Activated T-helper 2 cell treated with anti-CD3 and anti-CD28 coated beads, Interferon-gamma antibody, Interleukin-2, Interleukin-4, amounts not matched to agents 10 μg/mL and 5 μg/mL and 100 μg/mL, durations not matched to agents 14 hours and 24 hours and 36 hours (primary cell): Measurements from ENCODE around the gene CS. TPM values are rescaled to one million over a fixed set of nuclear protein-coding genes. Genes with fewer than 3 reads are reported as not detected.
"Not testable (repeated sequence)": the region's sequence is repeated elsewhere in the genome, so short reads cannot be mapped to it uniquely, and the experiment has no call there.

ENCODE experiments used
- DNase-seq: peaks from one replicate; pipeline ENCODE4 v3.0.0; 2021; ENCODE audit warnings: low spot score
- H3K27ac Mint-ChIP-seq: one replicate; pipeline ENCODE4 v1.8.0; 2021; ENCODE audit warnings: mixed read lengths
- H3K27me3 Mint-ChIP-seq: one replicate; pipeline ENCODE4 v1.8.0; 2021; ENCODE audit warnings: low read depth, mixed read lengths
- H3K36me3 Mint-ChIP-seq: one replicate; pipeline ENCODE4 v1.8.0; 2021; ENCODE audit warnings: low read depth, mixed read lengths
- H3K4me1 Mint-ChIP-seq: one replicate; pipeline ENCODE4 v1.8.0; 2021; ENCODE audit warnings: low read depth, mixed read lengths
- H3K4me3 Mint-ChIP-seq: one replicate; pipeline ENCODE4 v1.8.0; 2021; ENCODE audit warnings: low read depth, mild to moderate bottlenecking, moderate library complexity, mixed read lengths
- H3K9me3 Mint-ChIP-seq: one replicate; pipeline ENCODE4 v1.8.0; 2021; ENCODE audit warnings: mixed read lengths
- intact Hi-C: fragments of 100-400 bp; cut with micrococcal nuclease; formaldehyde crosslinking; loops from one replicate; pipeline ENCODE4 v1.15.1; 2023
- total RNA-seq: library from RNA; stranded (reverse); gene quantifications from 2 replicates; pipeline ENCODE4 v1.2.3, GENCODE V29; 2022

CS gene
- total RNA-seq, 1 donor from 2014 or later, result 253 TPM

DNA sequence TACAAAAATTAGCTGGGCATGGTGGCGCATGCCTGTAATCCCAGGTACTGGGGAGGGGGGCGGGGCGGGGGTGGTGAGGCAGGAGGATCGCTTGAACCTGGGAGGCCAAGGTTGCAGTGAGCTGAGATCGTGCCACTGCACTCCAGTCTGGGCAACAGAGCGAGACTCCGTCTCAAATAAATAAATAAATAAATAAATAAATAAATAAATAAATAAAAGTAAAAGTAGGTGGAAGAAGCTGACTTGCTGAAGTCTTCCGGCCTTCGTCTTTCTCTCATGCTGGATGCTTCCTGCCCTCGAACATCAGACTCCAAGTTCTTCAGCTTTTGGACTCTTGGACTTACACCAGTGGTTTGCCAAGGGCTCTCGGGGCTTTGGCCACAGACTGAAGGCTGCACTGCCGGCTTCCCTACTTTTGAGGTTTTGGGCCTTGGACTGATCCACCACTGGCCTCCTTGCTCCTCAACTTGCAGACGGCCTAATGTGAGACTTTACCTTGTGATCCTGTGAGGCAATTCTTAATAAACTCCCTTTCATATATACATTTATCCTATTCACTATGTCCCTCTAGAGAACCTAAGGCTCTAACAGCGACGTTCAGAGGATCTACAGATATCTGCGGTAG, 34.0 kb downstream of the CS start:
- not testable (repeated sequence) for H3K36me3 Mint-ChIP-seq, H3K27me3 Mint-ChIP-seq, H3K9me3 Mint-ChIP-seq, DNase-seq
- H3K4me1 Mint-ChIP-seq, result peaks cover 17% of the 10 kb centered on the region
- peak overlapping the region; percentile 96 for H3K4me3 Mint-ChIP-seq
- peak overlapping the region; percentile 87 for H3K27ac Mint-ChIP-seq
- intact Hi-C loops, result loop anchor here (1.0 to 2.0 kb wide), 3 partner anchors 41 to 73 kb away; partner anchors contain the start of gene NABP2

DNA sequence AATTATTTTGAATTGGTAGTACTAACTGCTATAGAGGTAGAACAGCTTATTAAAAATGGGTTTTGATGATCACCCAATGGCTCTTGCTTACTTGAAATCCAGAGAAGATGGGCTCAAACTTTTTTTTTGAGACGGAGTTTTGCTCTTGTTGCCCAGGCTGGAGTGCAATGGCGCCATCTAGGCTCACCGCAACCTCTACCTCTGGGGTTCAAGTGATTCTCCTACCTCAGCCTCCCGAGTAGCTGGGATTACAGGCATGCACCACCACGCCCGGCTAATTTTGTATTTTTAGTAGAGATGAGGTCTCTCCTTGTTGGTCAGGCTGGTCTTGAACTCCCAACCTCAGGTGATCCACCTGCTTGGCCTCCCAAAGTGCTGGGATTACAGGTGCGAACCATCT, 37.2 kb downstream of the CS start:
- H3K27me3 Mint-ChIP-seq, H3K9me3 Mint-ChIP-seq, intact Hi-C loops, DNase-seq, H3K27ac Mint-ChIP-seq, H3K4me3 Mint-ChIP-seq, H3K36me3 Mint-ChIP-seq: not testable (repeated sequence)
- H3K4me1 Mint-ChIP-seq, result peaks cover 21% of the 10 kb centered on the region

DNA sequence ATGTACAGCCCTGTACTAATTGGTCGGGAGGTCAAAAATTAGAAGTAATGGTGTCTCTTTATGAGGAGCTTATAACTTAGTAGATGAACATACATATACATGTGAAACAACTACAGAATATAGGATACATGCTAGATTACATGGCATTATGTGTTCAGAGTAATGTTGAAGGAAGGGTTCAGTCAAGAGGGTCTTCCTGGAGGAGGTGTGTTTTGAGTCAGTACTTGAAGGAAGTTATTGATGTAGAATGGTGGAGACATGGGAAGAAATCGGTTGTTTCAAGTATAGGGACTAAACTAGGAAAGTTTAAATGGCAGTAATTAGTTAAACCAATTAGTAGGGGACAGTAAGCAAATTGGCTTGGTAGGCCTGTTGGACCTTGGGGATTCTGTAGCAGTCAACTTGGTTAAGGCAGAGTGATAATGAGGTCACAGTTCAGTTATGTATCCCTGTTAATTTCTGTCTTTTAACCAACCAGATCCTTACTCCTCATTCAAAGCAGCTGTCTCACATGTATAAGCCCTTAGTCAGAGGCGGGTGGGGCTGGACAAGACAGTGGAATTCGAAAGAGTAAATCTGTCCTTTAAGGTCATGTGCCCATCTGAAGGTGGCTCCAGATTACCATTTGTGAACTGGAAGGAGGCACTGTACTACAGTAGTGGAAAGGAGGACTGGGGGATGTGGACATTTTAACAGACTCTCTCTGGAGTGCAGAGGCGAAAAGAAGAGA, 38.5 kb downstream of the CS start:
- intact Hi-C loops, result no loop called here
- no peaks in the 10 kb centered on the region for H3K36me3 Mint-ChIP-seq

DNA sequence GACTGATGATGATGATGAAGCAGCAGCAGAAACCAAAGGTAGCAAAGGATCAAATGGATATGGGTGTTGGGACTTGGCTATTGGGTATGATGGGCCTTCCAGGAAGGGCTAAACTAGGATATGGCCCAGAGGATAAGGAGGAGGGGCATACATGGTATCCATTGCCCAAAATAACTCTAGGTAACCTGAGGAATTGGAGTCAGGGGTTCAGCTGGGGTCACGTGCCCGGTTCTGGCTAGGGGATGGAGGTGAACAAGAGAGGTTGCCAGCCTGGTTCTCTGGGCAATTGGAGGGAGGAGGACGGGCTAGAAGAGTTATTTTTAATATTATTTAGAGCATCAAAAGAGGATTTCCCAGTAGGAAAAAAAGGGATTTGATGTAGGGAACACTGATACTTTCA, 39.2 kb downstream of the CS start:
- no peak overlapping the region for H3K27ac Mint-ChIP-seq
- H3K4me3 Mint-ChIP-seq, result no peak overlapping the region
- H3K9me3 Mint-ChIP-seq, result no peaks in the 10 kb centered on the region
- intact Hi-C loops, result no loop called here
- H3K27me3 Mint-ChIP-seq, result no peaks in the 10 kb centered on the region
- no peak for DNase-seq
- H3K36me3 Mint-ChIP-seq, result peaks cover 4% of the 10 kb centered on the region
- H3K4me1 Mint-ChIP-seq, result peaks cover 13% of the 10 kb centered on the region

More for the DNA sequence above, 38.5 kb downstream of the CS start:
- Mint-ChIP-seq H3K9me3 (no peaks in the 10 kb centered on the region), H3K27me3 (no peaks in the 10 kb centered on the region), H3K27ac (no peak overlapping the region), H3K4me3 (no peak overlapping the region), H3K4me1 (peaks cover 15% of the 10 kb centered on the region)
- no peak for DNase-seq

DNA sequence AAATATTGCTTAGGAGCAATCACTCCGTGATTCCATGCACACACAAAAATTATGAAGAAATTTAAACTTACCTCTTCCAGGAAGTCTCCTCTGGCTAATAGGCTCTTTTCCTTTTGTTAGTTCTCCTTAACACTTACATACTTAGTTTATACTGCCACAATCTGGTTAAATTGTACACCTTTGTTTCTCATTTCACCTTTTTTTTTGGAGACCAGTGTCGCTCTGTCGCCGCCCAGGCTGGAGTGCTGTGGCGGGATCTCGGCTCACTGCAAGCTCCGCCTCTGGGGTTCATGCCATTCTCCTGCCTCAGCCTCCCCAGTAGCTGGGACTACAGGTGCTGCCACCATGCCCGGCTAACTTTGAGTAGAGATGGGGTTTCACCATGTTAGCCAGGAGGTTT, 39.8 kb downstream of the CS start:
- no peak for DNase-seq
- Mint-ChIP-seq H3K27me3 (no peaks in the 10 kb centered on the region), H3K36me3 (peaks cover 5% of the 10 kb centered on the region), H3K9me3 (no peaks in the 10 kb centered on the region), H3K4me1 (peaks cover 11% of the 10 kb centered on the region), H3K27ac (no peak overlapping the region), H3K4me3 (peak overlapping the region; percentile 49)
- intact Hi-C loops, result no loop called here

DNA sequence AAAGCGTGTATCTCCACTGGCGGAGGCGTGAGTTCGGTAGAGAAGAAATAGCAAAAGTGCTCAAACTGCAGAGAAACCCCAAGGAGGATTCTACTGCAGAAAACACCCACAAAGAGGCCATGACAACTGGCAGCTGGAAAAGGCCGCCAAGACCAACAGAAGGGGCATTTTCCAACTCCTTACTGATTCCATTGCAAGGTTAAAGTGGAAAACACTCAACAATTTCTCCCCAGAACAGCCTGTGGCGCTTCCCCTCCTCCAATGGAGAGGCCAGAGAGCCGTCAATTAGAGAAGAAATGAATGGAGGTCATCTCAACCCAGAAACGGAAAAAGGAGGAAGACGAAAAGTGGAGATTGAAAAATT, 41.3 kb downstream of the CS start:
- Mint-ChIP-seq H3K4me3 (peak overlapping the region; percentile 87), H3K4me1 (peaks cover 11% of the 10 kb centered on the region), H3K27me3 (no peaks in the 10 kb centered on the region), H3K27ac (peak overlapping the region; percentile 73), H3K36me3 (peaks cover 17% of the 10 kb centered on the region), H3K9me3 (no peaks in the 10 kb centered on the region)
- intact Hi-C loops, result loop anchor here (5.0 kb wide), 1 partner anchor 142 kb away; the partner anchor contains the start of genes RPL41 and ZC3H10
- no peak for DNase-seq

DNA sequence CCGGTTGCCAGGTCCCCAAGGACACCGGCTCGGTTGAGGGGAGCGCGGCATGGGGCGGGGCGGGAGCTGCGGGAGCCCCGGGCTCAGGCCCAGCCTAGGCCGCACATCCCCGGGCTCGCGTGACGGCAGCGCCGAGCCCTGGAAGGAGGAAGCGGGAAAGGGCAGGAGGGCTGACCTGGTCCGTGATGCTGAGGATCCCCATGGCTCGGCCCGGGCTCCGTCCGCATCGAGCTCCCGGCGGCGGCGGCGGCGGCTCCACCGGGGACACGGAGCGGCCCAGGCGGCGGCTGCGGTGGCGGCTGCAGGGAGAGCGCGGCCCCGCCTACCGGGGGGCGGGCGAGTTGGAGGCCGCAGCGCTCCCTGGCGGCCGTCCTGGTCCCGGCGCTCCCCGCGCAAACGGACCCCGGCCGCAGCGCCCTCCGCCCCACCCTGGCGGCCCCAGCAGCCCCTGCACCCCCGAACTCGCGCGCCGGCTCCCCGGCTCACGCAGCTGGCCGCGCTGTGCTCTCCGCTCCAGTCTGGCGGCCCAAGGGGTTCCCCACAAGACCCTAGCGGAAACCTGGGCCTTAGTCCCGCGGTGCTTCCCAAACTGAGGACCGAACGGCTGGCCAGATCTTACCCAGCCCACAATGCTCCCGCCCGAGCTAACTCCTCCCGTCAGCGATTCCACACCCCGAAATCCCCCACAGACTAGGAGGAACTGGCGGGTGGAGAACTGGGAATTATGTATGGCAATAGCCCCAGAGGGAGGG, 41.9 kb downstream of the CS start, which contains the start of gene ANKRD52:
Gene ANKRD52, minus strand, starts transcription at position 317 of the 752 bp plus-strand sequence. Its CDS starts 115 bp downstream, at position 202.
- Mint-ChIP-seq H3K4me3 (peak within 1 kb of the TSS; percentile 87), H3K4me1 (peaks cover 11% of the 10 kb centered on the region), H3K9me3 (no peaks in the 10 kb centered on the region), H3K27ac (peak within 1 kb of the TSS; percentile 73), H3K27me3 (no peaks in the 10 kb centered on the region), H3K36me3 (peaks cover 23% of the 10 kb centered on the region)
- intact Hi-C loops, result loop anchor here (5.0 kb wide), 1 partner anchor 141 kb away; the partner anchor contains the start of genes RPL41 and ZC3H10
- peak; percentile 80 for DNase-seq

DNA sequence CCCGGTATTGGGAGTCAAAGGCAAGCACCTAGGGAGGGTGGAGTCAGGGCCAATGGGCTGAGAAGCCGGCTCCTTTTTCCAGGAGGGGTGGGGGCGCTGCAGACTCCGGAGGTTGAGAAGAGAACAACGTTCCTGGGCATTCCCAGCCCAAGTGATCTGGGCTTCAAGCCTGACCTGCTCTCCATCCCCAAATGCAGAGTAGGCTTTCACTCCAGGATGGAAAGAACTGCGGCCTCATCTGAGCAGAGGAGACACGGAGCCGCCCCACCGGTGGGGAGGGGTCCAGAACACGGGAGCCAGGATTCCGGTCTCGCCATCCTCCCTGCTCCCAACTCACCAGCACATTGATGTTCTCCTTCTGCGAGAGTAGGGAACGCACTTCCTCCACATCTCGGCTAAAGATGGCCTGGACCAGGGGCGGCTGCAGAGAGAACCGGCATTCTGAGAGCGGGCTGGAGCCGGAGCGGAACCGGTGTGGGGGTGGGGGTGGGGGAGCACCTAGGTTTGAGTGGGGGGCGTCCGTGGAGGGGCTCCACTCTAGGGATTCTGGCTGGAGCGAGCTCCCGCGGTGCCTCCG, 42.6 kb downstream of the CS start:
- Mint-ChIP-seq H3K27me3 (no peaks in the 10 kb centered on the region), H3K9me3 (no peaks in the 10 kb centered on the region), H3K4me1 (peaks cover 11% of the 10 kb centered on the region), H3K27ac (peak overlapping the region; percentile 71), H3K4me3 (peak overlapping the region; percentile 86), H3K36me3 (peaks cover 30% of the 10 kb centered on the region)
- intact Hi-C loops, result loop anchor here (2.0 to 5.0 kb wide), 2 partner anchors 65 to 140 kb away; partner anchors contain the start of genes RPL41 and ZC3H10
- DNase-seq, result no peak

DNA sequence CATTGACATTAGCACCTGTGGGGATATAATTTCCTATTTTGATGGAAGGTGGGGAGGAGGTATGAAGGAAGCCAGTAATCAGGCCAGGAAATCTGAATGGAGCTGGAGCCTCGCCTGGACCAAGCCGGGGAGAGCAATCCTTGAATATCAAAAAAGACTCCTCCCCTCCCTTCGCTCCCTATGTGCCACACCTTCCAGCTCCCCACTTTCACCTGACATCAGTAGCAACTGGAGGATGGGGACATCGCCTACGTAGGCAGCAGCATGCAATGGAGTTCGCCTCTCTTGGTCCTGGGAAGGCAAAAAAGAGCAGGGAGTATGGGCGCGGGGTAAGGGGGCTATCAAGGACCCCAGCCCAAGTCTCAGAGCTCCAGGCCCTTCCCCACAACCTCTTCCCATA, 43.1 kb downstream of the CS start:
- Mint-ChIP-seq H3K36me3 (peaks cover 35% of the 10 kb centered on the region), H3K4me3 (peak overlapping the region; percentile 86), H3K27ac (peak overlapping the region; percentile 3), H3K9me3 (no peaks in the 10 kb centered on the region), H3K27me3 (no peaks in the 10 kb centered on the region), H3K4me1 (peaks cover 11% of the 10 kb centered on the region)
- no peak for DNase-seq
- intact Hi-C loops, result loop anchor here (2.0 to 5.0 kb wide), 2 partner anchors 64 to 140 kb away; partner anchors contain the start of genes RPL41 and ZC3H10

DNA sequence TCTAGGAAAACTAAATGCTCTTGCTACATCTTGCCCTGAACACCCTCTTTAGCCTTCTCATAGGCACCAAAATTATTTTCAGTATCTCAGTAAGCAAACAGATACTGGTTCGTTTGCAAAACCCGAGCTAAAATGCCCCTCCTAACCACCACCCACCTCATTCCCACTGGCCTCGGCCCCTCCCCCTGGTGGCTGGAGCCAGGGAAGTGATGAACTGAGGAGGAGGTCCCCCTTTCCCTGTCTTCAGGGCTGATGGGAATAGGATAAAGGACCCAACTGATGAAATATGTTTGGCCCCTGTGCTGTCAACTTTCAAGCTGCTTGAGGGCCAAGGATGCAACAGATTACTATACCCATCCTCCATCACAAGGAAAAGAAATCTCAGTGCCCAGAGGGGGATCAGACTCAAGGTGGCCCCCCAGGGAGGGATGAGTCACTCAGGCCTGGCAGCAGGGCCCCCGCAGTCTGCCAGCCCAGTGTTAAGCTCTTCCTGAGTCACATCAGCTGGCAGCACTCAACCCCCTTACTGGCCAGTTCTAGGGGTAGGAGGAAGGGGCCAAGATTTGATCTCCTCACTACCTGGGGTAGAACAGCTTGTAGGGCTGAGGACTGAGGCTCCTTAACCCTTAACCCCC, 43.7 kb downstream of the CS start:
- peaks cover 41% of the 10 kb centered on the region for H3K36me3 Mint-ChIP-seq
- intact Hi-C loops, result loop anchor here (2.0 to 5.0 kb wide), 2 partner anchors 64 to 139 kb away; partner anchors contain the start of genes RPL41 and ZC3H10
- H3K4me3 Mint-ChIP-seq, result peak overlapping the region; percentile 86
- H3K9me3 Mint-ChIP-seq, result no peaks in the 10 kb centered on the region
- H3K4me1 Mint-ChIP-seq, result peaks cover 11% of the 10 kb centered on the region
- no peaks in the 10 kb centered on the region for H3K27me3 Mint-ChIP-seq
- H3K27ac Mint-ChIP-seq, result no peak overlapping the region
- no peak for DNase-seq

DNA sequence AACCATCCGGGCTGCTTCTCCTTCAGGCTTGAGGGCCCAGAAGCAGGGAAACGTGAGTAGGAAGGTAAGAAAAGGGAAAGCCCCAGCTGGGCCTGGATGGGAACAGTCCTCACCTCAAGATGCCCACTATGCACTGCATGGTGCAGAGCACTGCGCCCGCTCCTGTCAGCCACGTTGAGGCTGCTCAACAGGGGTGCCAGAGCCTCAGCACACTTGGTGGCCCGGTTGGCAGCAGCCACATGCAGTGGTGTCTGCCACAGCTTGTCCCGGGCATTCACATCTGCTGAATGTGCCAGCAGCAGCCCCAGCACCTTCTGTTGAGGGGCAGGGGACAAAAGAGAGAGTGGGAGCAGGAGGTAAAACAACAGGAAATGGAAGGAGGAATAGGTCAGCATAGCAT, 44.5 kb downstream of the CS start:
- Mint-ChIP-seq H3K9me3 (no peaks in the 10 kb centered on the region), H3K36me3 (peaks cover 42% of the 10 kb centered on the region), H3K4me1 (peaks cover 11% of the 10 kb centered on the region), H3K27me3 (no peaks in the 10 kb centered on the region), H3K27ac (no peak overlapping the region), H3K4me3 (no peak overlapping the region)
- DNase-seq, result no peak
- intact Hi-C loops, result loop anchor here (2.0 to 5.0 kb wide), 2 partner anchors 63 to 138 kb away; partner anchors contain the start of genes RPL41 and ZC3H10

DNA sequence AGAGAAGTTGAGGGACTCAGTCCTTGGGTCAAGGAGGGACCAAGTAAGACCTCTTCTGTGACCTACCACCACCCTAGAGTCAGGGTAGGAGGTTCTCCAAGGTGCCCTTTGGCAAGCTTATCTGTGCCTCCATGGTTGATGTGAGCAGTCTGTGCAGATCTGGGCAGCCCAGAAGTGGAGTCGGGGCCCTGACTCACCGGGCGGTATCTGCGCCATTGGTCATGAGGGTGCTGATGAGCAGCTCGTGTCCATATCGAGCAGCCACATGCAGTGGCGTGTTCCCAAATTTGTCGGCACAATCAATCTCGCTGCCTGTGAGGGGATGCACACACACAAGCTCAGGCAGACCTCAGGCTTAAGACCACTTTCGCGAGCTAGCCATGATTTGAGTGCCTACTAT, 47.0 kb downstream of the CS start:
- no peaks in the 10 kb centered on the region for H3K9me3 Mint-ChIP-seq
- no peak for DNase-seq
- H3K36me3 Mint-ChIP-seq, result peaks cover 47% of the 10 kb centered on the region
- no peak overlapping the region for H3K27ac Mint-ChIP-seq
- intact Hi-C loops, result no loop called here
- peaks cover 5% of the 10 kb centered on the region for H3K4me1 Mint-ChIP-seq
- H3K27me3 Mint-ChIP-seq, result no peaks in the 10 kb centered on the region
- H3K4me3 Mint-ChIP-seq, result no peak overlapping the region
